Psoas muscle (tissue), 8 donors: Measurements from ENCODE around the gene CBL. TPM values are rescaled to one million over a fixed set of nuclear protein-coding genes. Genes with fewer than 3 reads are reported as not detected.
A peak's percentile ranks its signal among the peaks of the same experiment; 100 is the strongest.

ENCODE experiments used
- ATAC-seq, 4 donors: fragments of 200-7000 bp; cut with Tn5 transposase; one replicate each; pipeline ENCODE4 v1.9.1; 2020; ENCODE audit warnings: moderate library complexity in 3 of 4, mild to moderate bottlenecking in 2 of 4
- DNase-seq, 2 donors: peaks; one replicate each; pipeline ENCODE4 v3.0.0-alpha.2; 2020
- H3K27ac ChIP-seq: fragments of 200-600 bp; one replicate; pipeline ENCODE4 v1.8.0; 2022
- H3K27me3 ChIP-seq, 3 donors: fragments of 200-600 bp in 1 of 3; one replicate each; pipeline versions ENCODE4 v1.6.1 to v1.8.0; 2013 to 2022; ENCODE audit warnings: low read length in 2 of 3, mild to moderate bottlenecking in 2 of 3, moderate library complexity in 1 of 3; ENCODE audit not compliant: insufficient read depth in 3 of 3
- H3K36me3 ChIP-seq, 2 donors: fragments of 200-600 bp in 1 of 2; one replicate each; pipeline versions ENCODE4 v1.6.1 to v1.8.0; 2013 to 2022; ENCODE audit warnings: low read depth in 1 of 2, mild to moderate bottlenecking in 1 of 2, moderate library complexity in 1 of 2; ENCODE audit not compliant: insufficient read depth in 1 of 2
- H3K4me1 ChIP-seq: fragments of 200-600 bp; one replicate; pipeline ENCODE4 v1.8.0; 2022
- H3K4me3 ChIP-seq: fragments of 200-600 bp; one replicate; pipeline ENCODE4 v1.8.0; 2022; ENCODE audit warnings: mild to moderate bottlenecking
- H3K9me3 ChIP-seq: fragments of 200-600 bp; one replicate; pipeline ENCODE4 v1.8.0; 2022
- CTCF ChIP-seq: fragments of 200-600 bp; IDR thresholded peaks from one replicate; pipeline ENCODE4 v1.8.0; 2022; ENCODE audit warnings: antibody characterized with exemption
- WGBS, 3 donors: extraction: QIAGEN DNeasy Blood & Tissue Kit; methylation state at CpG; one replicate each; pipeline versions ENCODE4 v1.1.6 to v1.1.7; 2013; 5-methylcytosine and 5-hydroxymethylcytosine counted together
- intact Hi-C, 2 donors: fragments of 100-400 bp; cut with DNase I; formaldehyde crosslinking; loops; one replicate each; pipeline versions ENCODE4 v1.11.0 to v1.14.2; 2022
- polyA plus RNA-seq, 3 donors: library from polyadenylated mRNA; stranded (reverse); fragments of 200-250 nt; gene quantifications; one replicate each; pipeline ENCODE4 v1.2.3, GENCODE V29; 2013
- total RNA-seq, 4 donors: library from RNA; stranded (reverse); fragmentation: NEBNext Ultra II Directional in 2 of 4; extraction: Animal tissue kit (Norgen Biotek cat#: 25700) in 2 of 4; gene quantifications; one replicate each; pipeline versions ENCODE4 v1.2.1 to v1.2.4, GENCODE V29; 2021 to 2023
- donor health status: healthy with polysubstance abuse.
- donor health status: DM: no; HTN: no; CAD: no; lungs with moderate emphysema.
- donor health status: Bipolar disorder and iron deficiency.
- donor health status: healthy.
- donor health status: DM: yes; HTN: yes; CAD: no.
- donor health status: DM: no; HTN: no; CAD: no.
- donor health status: DM: no; HTN: no; CAD: no.
- donor health status: DM: yes; HTN: yes; CAD: no.

Gene CBL
- total and polyA plus RNA-seq, 7 donors: 0.94 to 7.6 (median 3.6) TPM

- H3K36me3 ChIP-seq: no peaks in the 10 kb centered on the region
- H3K9me3 ChIP-seq: no peaks in the 10 kb centered on the region
- ATAC-seq (no peak), DNase-seq (no peak)
- intact Hi-C loops: loop anchor here (5.0 to 10.0 kb wide), 6 partner anchors 60 to 130 kb away; partner anchors contain the start of gene MCAM (in 1 of the 2)
- peaks cover 15% of the 10 kb centered on the region for H3K4me1 ChIP-seq
- H3K4me3 ChIP-seq: peak overlapping the region; percentile 91
- TF ChIP-seq CTCF: no peak
- WGBS, 3 donors: 45 to 55% (median 54%) methylated on average over 11 of the region's 11 CpGs
- no peaks in the 10 kb centered on the region for H3K27me3 ChIP-seq
- H3K27ac ChIP-seq: peak overlapping the region; percentile 90
Observed at GRCh38 chr11:119207415-119207960, 1.3 kb downstream of the CBL start.

- H3K4me1 ChIP-seq: peaks cover 21% of the 10 kb centered on the region
- intact Hi-C loops: loop anchor here (5.0 to 10.0 kb wide), 6 partner anchors 58 to 128 kb away; partner anchors contain the start of gene MCAM (in 1 of the 2)
- 87 to 95% (median 87%) methylated on average over 7 of the region's 7 CpGs for WGBS, 3 donors
- no peaks in the 10 kb centered on the region for H3K27me3 ChIP-seq
- no peak for TF ChIP-seq CTCF
- ATAC-seq (no peak), DNase-seq (no peak)
- no peak overlapping the region for H3K27ac ChIP-seq
- H3K4me3 ChIP-seq: no peak overlapping the region
- no peaks in the 10 kb centered on the region for H3K9me3 ChIP-seq
- no peaks in the 10 kb centered on the region for H3K36me3 ChIP-seq
Observed at GRCh38 chr11:119209186-119209585, 3.0 kb downstream of the CBL start.

- H3K4me1 ChIP-seq: peaks cover 21% of the 10 kb centered on the region
- WGBS, 3 donors: 71 to 85% (median 81%) methylated on average over 3 of the region's 3 CpGs
Observed at GRCh38 chr11:119210050-119210449, 3.9 kb downstream of the CBL start.

GRCh38 chr11:119218141-119218878 is 12.2 kb downstream of the CBL start:
- Histone ChIP-seq H3K9me3 (no peaks in the 10 kb centered on the region), H3K4me1 (peaks cover 10% of the 10 kb centered on the region), H3K27me3 (no peaks in the 10 kb centered on the region), H3K4me3 (no peak overlapping the region), H3K27ac (no peak overlapping the region), H3K36me3 (no peaks in the 10 kb centered on the region)
- no peak for TF ChIP-seq CTCF
- DNase-seq (no peak), ATAC-seq (no peak)
- intact Hi-C loops: no loop called here
- 87 to 94% (median 93%) methylated on average over 8 of the region's 8 CpGs for WGBS, 3 donors

More at GRCh38 chr11:119210050-119210449, 3.9 kb downstream of the CBL start:
- no peak for ATAC-seq
- Histone ChIP-seq H3K27ac (no peak overlapping the region), H3K9me3 (no peaks in the 10 kb centered on the region), H3K4me3 (no peak overlapping the region), H3K27me3 (no peaks in the 10 kb centered on the region), H3K36me3 (no peaks in the 10 kb centered on the region)
- no peak for TF ChIP-seq CTCF
- intact Hi-C loops: no loop called here
- no peak for DNase-seq
